Body of pancreas (tissue), 4 donors: ENCODE results near the gene KRTAP10-9. TPM values are rescaled to one million over a fixed set of nuclear protein-coding genes. Genes with fewer than 3 reads are reported as not detected.
"Not testable (repeated sequence)": the region's sequence is repeated elsewhere in the genome, so short reads cannot be mapped to it uniquely, and the experiment has no call there.

Experiments used
- ATAC-seq: fragments of 150-250 bp; one replicate; pipeline ENCODE4 v1.9.1; 2016
- DNase-seq, 4 donors: peaks; one replicate each; pipeline ENCODE4 v3.0.0-alpha.2; 2019
- H3K27ac ChIP-seq, 4 donors: fragments of 200-600 bp; sonication (generic); 1 replicate in 3 of 4; 2 replicates in 1 of 4; pipeline versions ENCODE4 v1.5.1 to v1.6.1; 2016 to 2019; ENCODE audit warnings: mild to moderate bottlenecking in 1 of 4, mixed read lengths in 1 of 4, moderate library complexity in 1 of 4
- H3K27me3 ChIP-seq, 2 donors: fragments of 200-600 bp; sonication (generic); one replicate each; pipeline ENCODE4 v1.6.0; 2016; ENCODE audit warnings: mild to moderate bottlenecking in 1 of 2
- H3K36me3 ChIP-seq, 2 donors: fragments of 200-600 bp; sonication (generic); replicated peaks in 1 of 2; 2 replicates each; pipeline ENCODE4 v1.5.1; 2016; ENCODE audit warnings: low read depth in 2 of 2; ENCODE audit not compliant: insufficient read depth in 1 of 2
- H3K4me1 ChIP-seq: fragments of 200-600 bp; sonication (generic); one replicate; pipeline ENCODE4 v1.6.0; 2016
- H3K4me3 ChIP-seq, 2 donors: fragments of 200-600 bp; sonication (generic); 1 replicate in 1 of 2; 2 replicates in 1 of 2; pipeline ENCODE4 v1.5.1; 2016 to 2019
- H3K9me3 ChIP-seq, 3 donors: fragments of 200-600 bp; sonication (generic); 1 replicate in 2 of 3; 2 replicates in 1 of 3; pipeline ENCODE4 v1.5.1; 2016
- CTCF ChIP-seq, 7 experiments: fragments of 450-650 bp in 4 of 7; fragments of 200-600 bp in 3 of 7; sonication (generic) in 3 of 7; IDR thresholded peaks; one replicate each; pipeline ENCODE4 v1.5.1; 2016 to 2019; ENCODE audit warnings: antibody characterized with exemption in 7 of 7
- POLR2A ChIP-seq, 3 donors: fragments of 450-650 bp; IDR thresholded peaks; one replicate each; pipeline ENCODE4 v1.6.1; 2016; ENCODE audit warnings: antibody characterized with exemption in 3 of 3, mild to moderate bottlenecking in 2 of 3
- WGBS, 2 donors: methylation state at CpG; one replicate each; pipeline ENCODE4 v1.1.5; 2017; 5-methylcytosine and 5-hydroxymethylcytosine counted together
- intact Hi-C: fragments of 100-400 bp; cut with DNase I; formaldehyde crosslinking; loops from one replicate; pipeline ENCODE4 v1.15.1; 2023
- total RNA-seq, 2 donors: library from RNA; depleted of rRNA; stranded (reverse); fragments of >200 nt; gene quantifications; one replicate each; pipeline ENCODE4 v1.1.0, GENCODE V29; 2016

Gene KRTAP10-9
- total RNA-seq, 2 donors from 2014 or later = not detected

GRCh38 chr21:44658541-44658910 lies 31.6 kb downstream of the KRTAP10-9 start:
- TF ChIP-seq POLR2A (IDR thresholded peaks at IDR 0.05) (no peak), CTCF (IDR thresholded peaks at IDR 0.05) (no peak)
- Histone ChIP-seq H3K9me3 (peaks cover 0 to 6% (median 4%) of the 10 kb centered on the region in 3 donors), H3K27ac (no peak overlapping the region), H3K36me3 (no peaks in the 10 kb centered on the region), H3K4me1 (no peaks in the 10 kb centered on the region), H3K27me3 (no peaks in the 10 kb centered on the region), H3K4me3 (no peak overlapping the region)
- DNase-seq (no peak), ATAC-seq (no peak)
- intact Hi-C loops = no loop called here
- 51 to 71% methylated on average over 5 of the region's 5 CpGs for WGBS, 2 donors

DNA sequence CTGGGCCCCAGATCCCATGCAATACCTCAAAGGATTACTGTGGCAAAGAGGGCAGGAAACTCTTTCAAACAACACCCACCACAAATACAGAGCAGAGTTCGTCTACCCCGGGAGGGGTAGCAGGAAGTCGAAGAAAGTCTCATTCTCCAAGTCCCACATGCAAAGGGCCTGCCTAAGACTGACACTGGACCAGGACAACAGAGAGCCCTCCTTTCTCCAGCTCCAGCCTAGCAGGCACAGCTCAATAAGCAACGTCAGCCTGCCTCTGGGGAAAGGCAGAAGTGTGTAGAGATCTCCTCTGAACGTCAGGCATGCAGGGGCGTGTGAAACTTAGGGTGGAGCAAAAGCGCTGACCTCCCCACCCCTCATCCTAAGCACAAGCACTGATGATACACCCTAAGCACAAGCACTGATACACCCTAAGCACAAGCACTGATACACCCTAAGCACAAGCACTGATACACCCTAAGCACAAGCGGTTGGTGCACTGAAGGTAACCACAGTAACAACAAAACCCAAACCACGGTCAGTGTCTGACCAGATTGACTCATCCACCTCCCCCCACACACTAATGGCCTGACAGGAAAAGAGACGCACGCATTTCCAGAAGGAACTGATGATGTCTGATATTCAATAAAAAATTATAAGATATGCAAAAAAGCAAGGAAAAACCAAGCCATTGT lies 32.2 kb downstream of the KRTAP10-9 start:
- no peaks in the 10 kb centered on the region for H3K4me1 ChIP-seq
- intact Hi-C loops = no loop called here
- no peak overlapping the region for H3K4me3 ChIP-seq
- no peaks in the 10 kb centered on the region for H3K36me3 ChIP-seq
- DNase-seq (no peak), ATAC-seq (no peak)
- WGBS, 2 donors = 37 to 41% methylated on average over 11 of the region's 11 CpGs
- no peak for TF ChIP-seq POLR2A (IDR thresholded peaks at IDR 0.05)
- H3K27me3 ChIP-seq = no peaks in the 10 kb centered on the region
- no peak overlapping the region for H3K27ac ChIP-seq
- peaks cover 0 to 6% (median 4%) of the 10 kb centered on the region in 3 donors for H3K9me3 ChIP-seq

- intact Hi-C loops = not testable (repeated sequence)
- 44 to 52% methylated on average over 7 of the region's 7 CpGs for WGBS, 2 donors
Measured at GRCh38 chr21:44661567-44661966, 34.7 kb downstream of the KRTAP10-9 start.

GRCh38 chr21:44664691-44665090 lies 37.8 kb downstream of the KRTAP10-9 start:
- no peak overlapping the region for H3K4me3 ChIP-seq
- H3K27me3 ChIP-seq = no peaks in the 10 kb centered on the region
- ATAC-seq = no peak
- no peak overlapping the region for H3K27ac ChIP-seq
- H3K9me3 ChIP-seq = peaks cover 0 to 4% (median 0%) of the 10 kb centered on the region in 3 donors
- DNase-seq = no peak
- 58 to 67% methylated on average over 4 to 5 of the region's 5 CpGs for WGBS, 2 donors
- H3K36me3 ChIP-seq = no peaks in the 10 kb centered on the region
- no peaks in the 10 kb centered on the region for H3K4me1 ChIP-seq
- intact Hi-C loops = no loop called here
- TF ChIP-seq CTCF (IDR thresholded peaks at IDR 0.05) (no peak), POLR2A (IDR thresholded peaks at IDR 0.05) (no peak)

More at GRCh38 chr21:44661567-44661966, 34.7 kb downstream of the KRTAP10-9 start:
- not testable (repeated sequence) for H3K9me3 ChIP-seq, H3K36me3 ChIP-seq, H3K27ac ChIP-seq, DNase-seq, ATAC-seq, H3K4me3 ChIP-seq, H3K27me3 ChIP-seq, H3K4me1 ChIP-seq

GRCh38 chr21:44666401-44667320 lies 39.8 kb downstream of the KRTAP10-9 start, which contains the start of gene KRTAP12-2:
Gene KRTAP12-2, minus strand, starts transcription at chr21:44666927. Its CDS starts 41 bp downstream, at chr21:44666886.
- Histone ChIP-seq H3K27ac (no peak within 1 kb of the TSS), H3K4me1 (no peaks in the 10 kb centered on the region), H3K9me3 (peaks cover 0 to 8% (median 4%) of the 10 kb centered on the region in 3 donors), H3K36me3 (no peaks in the 10 kb centered on the region), H3K4me3 (no peak within 1 kb of the TSS), H3K27me3 (no peaks in the 10 kb centered on the region)
- ATAC-seq (no peak), DNase-seq (no peak)
- TF ChIP-seq POLR2A (IDR thresholded peaks at IDR 0.05) = no peak
- intact Hi-C loops = no loop called here
- WGBS, 2 donors = 52 to 67% methylated on average over 12 to 18 of the region's 19 CpGs

DNA sequence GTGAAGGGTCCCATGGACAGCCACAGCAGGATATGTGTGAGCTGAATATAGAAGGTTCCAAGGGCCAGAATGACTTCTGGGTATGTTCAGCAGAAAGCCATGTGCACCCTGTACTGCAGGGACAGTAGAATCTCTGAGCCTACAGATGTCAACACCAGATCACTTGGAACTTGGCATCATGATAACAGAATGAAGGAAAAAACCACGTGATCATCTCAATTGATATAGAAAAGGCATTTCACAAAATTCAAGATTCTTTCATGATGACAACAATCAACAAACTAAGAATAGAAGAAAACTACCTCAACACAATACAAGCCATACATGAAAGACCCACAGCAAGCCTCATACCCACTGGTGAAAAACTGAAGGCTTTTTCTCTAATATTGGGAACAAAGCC lies 40.7 kb downstream of the KRTAP10-9 start:
- no peak for DNase-seq
- H3K27ac ChIP-seq = no peak overlapping the region
- TF ChIP-seq POLR2A (IDR thresholded peaks at IDR 0.05) (no peak), CTCF (IDR thresholded peaks at IDR 0.05) (no peak)
- no peaks in the 10 kb centered on the region for H3K36me3 ChIP-seq
- WGBS, 2 donors = 35 to 63% methylated on average over 1 of the region's 1 CpG
- peaks cover 0 to 12% (median under 1%) of the 10 kb centered on the region in 3 donors for H3K9me3 ChIP-seq
- ATAC-seq = no peak
- no peaks in the 10 kb centered on the region for H3K4me1 ChIP-seq
- no peak overlapping the region for H3K4me3 ChIP-seq
- intact Hi-C loops = no loop called here
- H3K27me3 ChIP-seq = no peaks in the 10 kb centered on the region
